Stomach (tissue), 9 donors: Measurements from ENCODE around the gene VSTM4. TPM values are rescaled to one million over a fixed set of nuclear protein-coding genes. Genes with fewer than 3 reads are reported as not detected.

Experiments
- DNase-seq, 2 donors: peaks; one replicate each; pipeline versions ENCODE4 v3.0.0 to v3.0.0-alpha.2; 2013 to 2019
- H3K27ac ChIP-seq, 5 donors: fragments of 200-600 bp in 4 of 5; sonication (generic) in 4 of 5; one replicate each; pipeline ENCODE4 v1.5.1; 2013 to 2019; ENCODE audit warnings: mild to moderate bottlenecking in 1 of 5, moderate library complexity in 1 of 5
- H3K27me3 ChIP-seq, 3 donors: fragments of 200-600 bp; sonication (generic); one replicate each; pipeline ENCODE4 v1.5.1; 2017 to 2019; ENCODE audit warnings: mixed run types in 1 of 3
- H3K36me3 ChIP-seq, 4 donors: fragments of 200-600 bp; sonication (generic); 1 replicate in 3 of 4; 2 replicates in 1 of 4; pipeline ENCODE4 v1.5.1; 2016 to 2019
- H3K4me1 ChIP-seq, 4 donors: fragments of 200-600 bp; sonication (generic); one replicate each; pipeline ENCODE4 v1.5.1; 2016 to 2019
- H3K4me3 ChIP-seq, 4 donors: fragments of 200-600 bp; sonication (generic) in 3 of 4; one replicate each; pipeline ENCODE4 v1.5.1; 2016 to 2019; ENCODE audit warnings: mild to moderate bottlenecking in 1 of 4
- H3K9me3 ChIP-seq, 4 donors: fragments of 200-600 bp; sonication (generic); one replicate each; pipeline ENCODE4 v1.5.1; 2016 to 2019
- CTCF ChIP-seq, 7 experiments: fragments of 450-650 bp in 4 of 7; fragments of 200-600 bp in 3 of 7; sonication (generic) in 3 of 7; IDR thresholded peaks; one replicate each; pipeline ENCODE4 v1.5.1; 2016 to 2019; ENCODE audit warnings: antibody characterized with exemption in 7 of 7, control low read depth in 2 of 7, mild to moderate bottlenecking in 1 of 7
- EP300 ChIP-seq: sonication (generic); formaldehyde crosslinking; IDR thresholded peaks from one replicate; pipeline ENCODE4 v1.6.1; 2017; ENCODE audit warnings: antibody characterized with exemption
- POLR2A ChIP-seq, 4 donors: fragments of 450-650 bp; IDR thresholded peaks; one replicate each; pipeline ENCODE4 v1.6.1; 2016; ENCODE audit warnings: antibody characterized with exemption in 4 of 4, control low read depth in 2 of 4, mild to moderate bottlenecking in 1 of 4, moderate library complexity in 1 of 4
- POLR2AphosphoS5 ChIP-seq, 3 donors: sonication (generic); formaldehyde crosslinking; IDR thresholded peaks; one replicate each; pipeline ENCODE4 v1.6.1; 2016; ENCODE audit warnings: antibody characterized with exemption in 3 of 3
- WGBS, 5 donors: extraction: QIAGEN DNeasy Blood & Tissue Kit in 3 of 5; methylation state at CpG; one replicate each; pipeline versions ENCODE4 v1.1.5 to v1.1.7; 2013 to 2018; 5-methylcytosine and 5-hydroxymethylcytosine counted together
- intact Hi-C: fragments of 100-400 bp; cut with DNase I; formaldehyde crosslinking; loops from one replicate; pipeline ENCODE4 v1.15.1; 2023; ENCODE audit warnings: low total_unique reads
- polyA plus RNA-seq, 3 donors: library from polyadenylated mRNA; stranded (reverse); fragments of 200-250 nt; gene quantifications; one replicate each; pipeline ENCODE4 v1.2.3, GENCODE V29; 2013
- total RNA-seq, 5 donors: library from RNA; depleted of rRNA; stranded (reverse); fragments of >200 nt; gene quantifications; one replicate each; pipeline versions ENCODE4 v1.1.0 to v1.2.3, GENCODE V29; 2014 to 2016
- donor health status: healthy with polysubstance abuse.
- donor health status: Bipolar disorder and iron deficiency.
- donor health status: healthy.

Gene VSTM4
- total and polyA plus RNA-seq, 8 donors, result 0.58 to 23.1 (median 3.0) TPM

DNA sequence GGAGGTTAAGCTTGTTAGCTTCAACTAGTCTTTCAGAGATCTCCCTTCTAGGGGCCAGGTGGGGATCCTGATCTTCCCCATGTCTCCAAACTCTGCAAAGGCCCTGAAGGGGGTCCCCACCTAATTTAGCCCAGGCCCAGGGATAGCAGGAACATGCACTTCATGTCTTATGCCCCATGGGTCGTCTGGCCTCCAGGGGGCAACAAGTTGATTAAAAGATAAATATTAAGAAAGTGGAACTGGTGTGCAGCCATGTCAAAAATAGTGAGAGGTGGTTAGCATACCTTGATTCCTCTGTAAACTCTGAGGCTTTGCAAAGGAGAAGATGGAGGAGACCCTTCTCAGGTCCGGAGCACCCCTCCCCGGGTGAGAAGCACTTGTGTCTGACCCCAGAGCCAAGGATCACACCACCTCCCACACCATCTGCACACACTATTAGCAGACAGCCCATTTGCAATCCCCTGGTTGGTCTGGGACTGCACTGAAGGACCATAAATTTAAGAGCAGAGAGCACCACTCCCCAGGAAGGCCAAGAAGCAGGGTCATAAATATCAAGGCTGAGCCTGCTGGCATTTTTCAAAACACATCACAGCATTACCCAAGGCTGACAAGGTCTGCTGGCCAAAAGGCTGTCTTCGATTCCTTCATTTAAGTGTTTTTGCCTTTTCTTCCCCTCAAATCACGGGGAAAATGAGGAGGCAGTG lies 131.5 kb downstream of the VSTM4 start:
- intact Hi-C loops, result loop anchor here (10.0 kb wide), 2 partner anchors 181 to 531 kb away; no protein-coding TSS in a partner anchor
- Histone ChIP-seq H3K4me3 (no peak overlapping the region), H3K4me1 (peaks cover 0 to 4% (median 0%) of the 10 kb centered on the region in 4 donors), H3K27me3 (no peaks in the 10 kb centered on the region), H3K36me3 (no peaks in the 10 kb centered on the region), H3K27ac (no peak overlapping the region), H3K9me3 (no peaks in the 10 kb centered on the region)
- WGBS, 5 donors, result 61 to 75% (median 72%) methylated on average over 5 of the region's 5 CpGs
- DNase-seq, result no peak
- TF ChIP-seq EP300 (no peak), POLR2A (IDR thresholded peaks at IDR 0.05) (no peak), CTCF (IDR thresholded peaks at IDR 0.05) (no peak), POLR2AphosphoS5 (IDR thresholded peaks at IDR 0.05) (no peak)

- TF ChIP-seq EP300, result no peak
- TF ChIP-seq POLR2A (IDR thresholded peaks at IDR 0.05), result no peak
- no peak for TF ChIP-seq POLR2AphosphoS5 (IDR thresholded peaks at IDR 0.05)
- no peak for TF ChIP-seq CTCF (IDR thresholded peaks at IDR 0.05)
- H3K27ac ChIP-seq, result no peak overlapping the region
- H3K4me1 ChIP-seq, result peaks cover 0 to 4% (median 0%) of the 10 kb centered on the region in 4 donors
- H3K4me3 ChIP-seq, result no peak overlapping the region
- WGBS, 5 donors, result 79 to 93% (median 88%) methylated on average over 5 of the region's 5 CpGs
- intact Hi-C loops, result loop anchor here (10.0 kb wide), 2 partner anchors 182 to 532 kb away; no protein-coding TSS in a partner anchor
- H3K9me3 ChIP-seq, result no peaks in the 10 kb centered on the region
- no peak for DNase-seq
- no peaks in the 10 kb centered on the region for H3K27me3 ChIP-seq
- H3K36me3 ChIP-seq, result no peaks in the 10 kb centered on the region
Observed at GRCh38 chr10:48982584-48982983, 132.7 kb downstream of the VSTM4 start.

GRCh38 chr10:48981310-48981907 lies 133.9 kb downstream of the VSTM4 start:
- intact Hi-C loops, result loop anchor here (10.0 kb wide), 2 partner anchors 183 to 533 kb away; no protein-coding TSS in a partner anchor
- Histone ChIP-seq H3K27me3 (no peaks in the 10 kb centered on the region), H3K4me1 (peaks cover 0 to 4% (median 0%) of the 10 kb centered on the region in 4 donors), H3K36me3 (no peaks in the 10 kb centered on the region), H3K4me3 (no peak overlapping the region), H3K9me3 (no peaks in the 10 kb centered on the region), H3K27ac (no peak overlapping the region)
- DNase-seq, result peak; percentile 41 to 71
- TF ChIP-seq CTCF (IDR thresholded peaks at IDR 0.05) (peak in 5 of 7 experiments; percentile 40 to 73 (median 68)), POLR2A (IDR thresholded peaks at IDR 0.05) (no peak), POLR2AphosphoS5 (IDR thresholded peaks at IDR 0.05) (no peak), EP300 (no peak)
- WGBS, 5 donors, result 31 to 49% (median 35%) methylated on average over 12 of the region's 12 CpGs

- H3K27me3 ChIP-seq, result peaks cover 0 to 4% (median 0%) of the 10 kb centered on the region in 3 donors
- intact Hi-C loops, result no loop called here
- no peak overlapping the region for H3K4me3 ChIP-seq
- H3K36me3 ChIP-seq, result no peaks in the 10 kb centered on the region
- no peaks in the 10 kb centered on the region for H3K9me3 ChIP-seq
- H3K27ac ChIP-seq, result no peak overlapping the region
- DNase-seq, result no peak
- peaks cover 0 to 4% (median 0%) of the 10 kb centered on the region in 4 donors for H3K4me1 ChIP-seq
- TF ChIP-seq POLR2AphosphoS5 (IDR thresholded peaks at IDR 0.05), result no peak
- TF ChIP-seq CTCF (IDR thresholded peaks at IDR 0.05), result no peak
- no peak for TF ChIP-seq EP300
- no peak for TF ChIP-seq POLR2A (IDR thresholded peaks at IDR 0.05)
- WGBS, 5 donors, result 60 to 91% (median 83%) methylated on average over 5 of the region's 5 CpGs
Observed at GRCh38 chr10:48978318-48978717, 137.0 kb downstream of the VSTM4 start.
